Osteocyte (in vitro differentiated cells): ENCODE data around the gene ALOX15. TPM values are rescaled to one million over a fixed set of nuclear protein-coding genes. Genes with fewer than 3 reads are reported as not detected.

Experiments used
- DNase-seq: peaks from one replicate; pipeline ENCODE4 v3.0.0; 2021; ENCODE audit warnings: mixed read lengths; ENCODE audit not compliant: unreplicated experiment; ENCODE audit errors: extremely low spot score
- H3K27ac Mint-ChIP-seq: one replicate; pipeline ENCODE4 v1.8.0; 2021; ENCODE audit warnings: mild to moderate bottlenecking, mixed read lengths; ENCODE audit not compliant: unreplicated experiment
- H3K27me3 Mint-ChIP-seq: one replicate; pipeline ENCODE4 v1.8.0; 2021; ENCODE audit warnings: mixed read lengths; ENCODE audit not compliant: unreplicated experiment
- H3K36me3 Mint-ChIP-seq: one replicate; pipeline ENCODE4 v1.8.0; 2021; ENCODE audit warnings: mixed read lengths; ENCODE audit not compliant: unreplicated experiment
- H3K4me1 Mint-ChIP-seq: one replicate; pipeline ENCODE4 v1.8.0; 2021; ENCODE audit warnings: mixed read lengths; ENCODE audit not compliant: unreplicated experiment
- H3K4me3 Mint-ChIP-seq: one replicate; pipeline ENCODE4 v1.8.0; 2021; ENCODE audit warnings: mild to moderate bottlenecking, moderate library complexity, mixed read lengths; ENCODE audit not compliant: unreplicated experiment
- H3K9me3 Mint-ChIP-seq: one replicate; pipeline ENCODE4 v1.8.0; 2021; ENCODE audit warnings: mixed read lengths; ENCODE audit not compliant: unreplicated experiment
- CTCF ChIP-seq: fragments of 200-600 bp; sonication (generic); IDR thresholded peaks from 2 replicates; pipeline ENCODE4 v1.5.0; 2021; ENCODE audit warnings: antibody characterized with exemption, mild to moderate bottlenecking, moderate library complexity
- total RNA-seq: library from RNA; stranded (reverse); gene quantifications from 2 replicates; pipeline ENCODE4 v1.2.1, GENCODE V29; 2021

ALOX15 gene
- total RNA-seq, 1 donor from 2014 or later = not detected

- Mint-ChIP-seq H3K4me3 (no peak overlapping the region), H3K36me3 (no peaks in the 10 kb centered on the region), H3K9me3 (no peaks in the 10 kb centered on the region), H3K4me1 (peaks cover 9% of the 10 kb centered on the region), H3K27me3 (peaks cover 9% of the 10 kb centered on the region), H3K27ac (no peak overlapping the region)
- DNase-seq = no peak
- no peak for TF ChIP-seq CTCF
Measured at GRCh38 chr17:4616476-4616875, 25.0 kb downstream of the ALOX15 start.

- no peak overlapping the region for H3K4me3 Mint-ChIP-seq
- peaks cover 25% of the 10 kb centered on the region for H3K4me1 Mint-ChIP-seq
- H3K9me3 Mint-ChIP-seq = no peaks in the 10 kb centered on the region
- H3K27me3 Mint-ChIP-seq = peaks cover 20% of the 10 kb centered on the region
- no peaks in the 10 kb centered on the region for H3K36me3 Mint-ChIP-seq
- no peak for DNase-seq
- H3K27ac Mint-ChIP-seq = no peak overlapping the region
- no peak for TF ChIP-seq CTCF
Measured at GRCh38 chr17:4610656-4611055, 30.8 kb downstream of the ALOX15 start.

GRCh38 chr17:4610162-4610561 lies 31.3 kb downstream of the ALOX15 start:
- Mint-ChIP-seq H3K4me1 (peaks cover 30% of the 10 kb centered on the region), H3K36me3 (no peaks in the 10 kb centered on the region), H3K4me3 (no peak overlapping the region), H3K27me3 (peaks cover 20% of the 10 kb centered on the region), H3K9me3 (no peaks in the 10 kb centered on the region), H3K27ac (no peak overlapping the region)
- TF ChIP-seq CTCF = no peak
- no peak for DNase-seq

DNA sequence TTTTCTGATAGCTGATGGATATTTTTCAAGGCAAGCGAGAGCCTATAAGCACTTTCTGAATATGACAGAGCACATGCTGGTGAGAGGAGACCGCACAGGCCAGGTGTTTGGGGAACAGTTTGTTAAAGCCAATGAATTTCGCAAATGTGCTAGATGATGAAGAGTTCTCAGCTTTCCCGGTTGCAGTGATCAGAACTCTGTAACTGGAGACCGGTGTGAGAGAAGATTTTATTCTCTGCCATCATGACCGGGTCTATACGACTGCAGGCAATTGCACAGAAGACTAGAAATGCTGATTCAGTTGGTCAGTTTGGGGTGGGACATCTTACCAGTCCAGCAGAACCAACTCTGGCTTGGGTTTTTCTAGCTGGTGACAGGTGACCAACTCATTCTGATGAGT lies 31.7 kb downstream of the ALOX15 start:
- Mint-ChIP-seq H3K36me3 (no peaks in the 10 kb centered on the region), H3K27me3 (peaks cover 20% of the 10 kb centered on the region), H3K4me3 (no peak overlapping the region), H3K27ac (no peak overlapping the region), H3K9me3 (no peaks in the 10 kb centered on the region), H3K4me1 (peaks cover 34% of the 10 kb centered on the region)
- DNase-seq = no peak
- no peak for TF ChIP-seq CTCF

- no peaks in the 10 kb centered on the region for H3K36me3 Mint-ChIP-seq
- no peak for TF ChIP-seq CTCF
- H3K9me3 Mint-ChIP-seq = no peaks in the 10 kb centered on the region
- H3K27ac Mint-ChIP-seq = peak overlapping the region; percentile 92
- no peak for DNase-seq
- H3K27me3 Mint-ChIP-seq = peaks cover 16% of the 10 kb centered on the region
- peaks cover 49% of the 10 kb centered on the region for H3K4me1 Mint-ChIP-seq
- H3K4me3 Mint-ChIP-seq = peak overlapping the region; percentile 46
Measured at GRCh38 chr17:4607773-4608187, 33.7 kb downstream of the ALOX15 start.
